Measurements from ENCODE around the gene ACSS3. TPM values are rescaled to one million over a fixed set of nuclear protein-coding genes. Genes with fewer than 3 reads are reported as not detected.

The ACSS3 gene
- total RNA-seq, 1 donor from 2014 or later = 23.4 TPM

GRCh38 chr12:81162391-81163136 is 84.7 kb downstream of the ACSS3 start:
- H3K36me3 Mint-ChIP-seq = no peaks in the 10 kb centered on the region
- no peaks in the 10 kb centered on the region for H3K9me3 Mint-ChIP-seq
- no peak overlapping the region for H3K4me3 Mint-ChIP-seq
- no peaks in the 10 kb centered on the region for H3K4me1 Mint-ChIP-seq
- H3K27ac Mint-ChIP-seq = no peak overlapping the region
- TF ChIP-seq CTCF (IDR thresholded peaks at IDR 0.05; ENCODE audit: unreplicated experiment) = no peak
- H3K27me3 Mint-ChIP-seq (ENCODE audit: low read depth) = no peaks in the 10 kb centered on the region
- no peak for DNase-seq (ENCODE audit: low spot score in 2 of 2, unreplicated experiment in 2 of 2)

GRCh38 chr12:81164827-81165226 is 86.9 kb downstream of the ACSS3 start:
- DNase-seq (ENCODE audit: low spot score in 2 of 2, unreplicated experiment in 2 of 2) = no peak
- Mint-ChIP-seq H3K9me3 (peaks cover 4% of the 10 kb centered on the region), H3K4me1 (no peaks in the 10 kb centered on the region), H3K27ac (no peak overlapping the region), H3K4me3 (no peak overlapping the region), H3K36me3 (no peaks in the 10 kb centered on the region), H3K27me3 (ENCODE audit: low read depth) (no peaks in the 10 kb centered on the region)
- no peak for TF ChIP-seq CTCF (IDR thresholded peaks at IDR 0.05; ENCODE audit: unreplicated experiment)

- no peak for TF ChIP-seq CTCF (IDR thresholded peaks at IDR 0.05; ENCODE audit: unreplicated experiment)
- H3K27ac Mint-ChIP-seq = no peak overlapping the region
- no peak for DNase-seq (ENCODE audit: low spot score in 2 of 2, unreplicated experiment in 2 of 2)
- peaks cover 4% of the 10 kb centered on the region for H3K9me3 Mint-ChIP-seq
- H3K4me3 Mint-ChIP-seq = no peak overlapping the region
- no peaks in the 10 kb centered on the region for H3K36me3 Mint-ChIP-seq
- H3K27me3 Mint-ChIP-seq (ENCODE audit: low read depth) = no peaks in the 10 kb centered on the region
- no peaks in the 10 kb centered on the region for H3K4me1 Mint-ChIP-seq
Measured at GRCh38 chr12:81166790-81167189, 88.9 kb downstream of the ACSS3 start.

- no peak for TF ChIP-seq CTCF (IDR thresholded peaks at IDR 0.05; ENCODE audit: unreplicated experiment)
- no peak overlapping the region for H3K27ac Mint-ChIP-seq
- H3K36me3 Mint-ChIP-seq = no peaks in the 10 kb centered on the region
- no peaks in the 10 kb centered on the region for H3K4me1 Mint-ChIP-seq
- H3K9me3 Mint-ChIP-seq = peaks cover 4% of the 10 kb centered on the region
- no peaks in the 10 kb centered on the region for H3K27me3 Mint-ChIP-seq (ENCODE audit: low read depth)
- H3K4me3 Mint-ChIP-seq = no peak overlapping the region
- no peak for DNase-seq (ENCODE audit: low spot score in 2 of 2, unreplicated experiment in 2 of 2)
Measured at GRCh38 chr12:81167694-81168093, 89.8 kb downstream of the ACSS3 start.

- Mint-ChIP-seq H3K4me3 (no peak overlapping the region), H3K36me3 (no peaks in the 10 kb centered on the region), H3K27me3 (ENCODE audit: low read depth) (no peaks in the 10 kb centered on the region), H3K9me3 (peaks cover 4% of the 10 kb centered on the region), H3K27ac (no peak overlapping the region), H3K4me1 (no peaks in the 10 kb centered on the region)
- TF ChIP-seq CTCF (IDR thresholded peaks at IDR 0.05; ENCODE audit: unreplicated experiment) = no peak
- DNase-seq (ENCODE audit: low spot score in 2 of 2, unreplicated experiment in 2 of 2) = no peak
Measured at GRCh38 chr12:81168445-81168844, 90.6 kb downstream of the ACSS3 start.

Data from mesothelial cell of epicardium (in vitro differentiated cells).